SK-N-SH (cell line): ENCODE results near the gene OR4B1. TPM values are rescaled to one million over a fixed set of nuclear protein-coding genes. Genes with fewer than 3 reads are reported as not detected.

Experiments used
- CTCF ChIA-PET: fragments of 300-600, 350-600 bp; formaldehyde crosslinking; extraction: SDS; loops from one replicate; lab custom pipeline; 2021; lab: Yijun Ruan, JAX
- POLR2A ChIA-PET: fragments of 350-600 bp; sonication (Branson Sonifier 250); formaldehyde crosslinking; extraction: SDS; loops from one replicate; lab custom pipeline; 2020; ENCODE audit warnings: antibody characterized with exemption, inconsistent platforms; lab: Yijun Ruan, JAX
- DNase-seq: peaks from one replicate; pipeline ENCODE4 v3.0.0; 2012
- H2AFZ ChIP-seq: fragments of 200-600 bp; sonication (generic); 2 replicates; pipeline ENCODE4 v1.8.1; 2016; ENCODE audit warnings: antibody characterized with exemption, mild to moderate bottlenecking, low read depth
- H3F3A ChIP-seq: fragments of 200-600 bp; sonication (generic); replicated peaks from 2 replicates; pipeline ENCODE3; 2016; ENCODE audit warnings: antibody characterized with exemption, mild to moderate bottlenecking; ENCODE audit not compliant: insufficient read depth
- H3K27ac ChIP-seq, 2 experiments: fragments of 200-500 bp in 1 of 2; fragments of 200-600 bp in 1 of 2; sonication (Bioruptor generic) in 1 of 2; sonication (generic), shearing (Covaris generic) in 1 of 2; 2 replicates each; pipeline versions ENCODE4 v1.5.1 to v1.6.1; 2014 to 2016; ENCODE audit warnings: low read depth in 2 of 2, inconsistent platforms in 1 of 2, low read length in 1 of 2, mild to moderate bottlenecking in 1 of 2, mixed read lengths in 1 of 2
- H3K27me3 ChIP-seq: fragments of 200-600 bp; sonication (generic), shearing (Covaris generic); 2 replicates; pipeline ENCODE4 v1.6.1; 2016; ENCODE audit warnings: mixed run types; ENCODE audit not compliant: insufficient read depth
- H3K36me3 ChIP-seq, 2 experiments: fragments of 200-500 bp in 1 of 2; fragments of 200-600 bp in 1 of 2; sonication (Bioruptor generic) in 1 of 2; sonication (generic) in 1 of 2; replicated peaks in 1 of 2; 2 replicates each; pipeline versions ENCODE3 to v1.5.1; 2014 to 2016; ENCODE audit warnings: low read length in 1 of 2, mild to moderate bottlenecking in 1 of 2; ENCODE audit not compliant: insufficient read depth in 2 of 2, control insufficient read depth in 1 of 2
- H3K4me1 ChIP-seq, 2 experiments: fragments of 200-500 bp in 1 of 2; fragments of 200-600 bp in 1 of 2; sonication (Bioruptor generic) in 1 of 2; sonication (generic), shearing (Covaris generic) in 1 of 2; 2 replicates each; pipeline versions ENCODE4 v1.5.1 to v1.6.1; 2014 to 2016; ENCODE audit warnings: low read depth in 1 of 2, low read length in 1 of 2, mixed run types in 1 of 2; ENCODE audit not compliant: insufficient read depth in 2 of 2, control insufficient read depth in 1 of 2
- H3K4me2 ChIP-seq: fragments of 200-600 bp; sonication (generic), shearing (Covaris generic); 2 replicates; pipeline ENCODE4 v1.6.1; 2017; ENCODE audit warnings: mixed run types
- H3K4me3 ChIP-seq, 2 experiments: fragments of 200-500 bp in 1 of 2; fragments of 200-600 bp in 1 of 2; sonication (Bioruptor generic) in 1 of 2; sonication (generic), shearing (Covaris generic) in 1 of 2; 2 replicates each; pipeline versions ENCODE4 v1.5.1 to v1.8.1; 2014 to 2016; ENCODE audit warnings: low read depth in 2 of 2, inconsistent platforms in 1 of 2, low read length in 1 of 2, mild to moderate bottlenecking in 1 of 2, mixed read lengths in 1 of 2, moderate library complexity in 1 of 2
- H3K79me2 ChIP-seq: fragments of 200-600 bp; sonication (generic); 2 replicates; pipeline ENCODE4 v1.8.1; 2017; ENCODE audit warnings: mild to moderate bottlenecking; ENCODE audit not compliant: insufficient read depth
- H3K9ac ChIP-seq: fragments of 200-600 bp; sonication (generic); 2 replicates; pipeline ENCODE4 v1.6.1; 2017; ENCODE audit warnings: mixed run types
- H3K9me2 ChIP-seq: fragments of 200-600 bp; sonication (generic); 2 replicates; pipeline ENCODE4 v1.6.1; 2017; ENCODE audit warnings: mixed run types
- H3K9me3 ChIP-seq: fragments of 200-600 bp; sonication (generic); 2 replicates; pipeline ENCODE4 v1.6.1; 2017; ENCODE audit warnings: mixed run types, mild to moderate bottlenecking, moderate library complexity
- H4K20me1 ChIP-seq: fragments of 200-600 bp; sonication (generic); 2 replicates; pipeline ENCODE4 v1.6.1; 2017; ENCODE audit warnings: mild to moderate bottlenecking, mixed run types; ENCODE audit not compliant: insufficient read depth
- CHD2 ChIP-seq: fragments of 150-350 bp; IDR thresholded peaks from 2 replicates; pipeline ENCODE4 v1.6.1; 2018; ENCODE audit warnings: low read length; ENCODE audit not compliant: partially characterized antibody
- ELF1 ChIP-seq: IDR thresholded peaks from 2 replicates; pipeline ENCODE4 v1.4.0; 2012
- EP300 ChIP-seq, 2 experiments: IDR thresholded peaks; 2 replicates each; pipeline versions ENCODE4 v1.4.0 to v1.6.1; 2012; ENCODE audit warnings: borderline replicate concordance in 1 of 2, low read depth in 1 of 2, low read length in 1 of 2
- GATA2 ChIP-seq: sonication (generic); formaldehyde crosslinking; IDR thresholded peaks from 2 replicates; pipeline ENCODE4 v1.5.0; 2020; ENCODE audit warnings: mild to moderate bottlenecking, missing genetic modification reagents
- JUND ChIP-seq: IDR thresholded peaks from 2 replicates; pipeline ENCODE4 v1.4.0; 2012
- MAX ChIP-seq: IDR thresholded peaks from 2 replicates; pipeline ENCODE4 v1.4.0; 2012; ENCODE audit warnings: low read depth
- NFIC ChIP-seq: IDR thresholded peaks from 2 replicates; pipeline ENCODE4 v1.4.0; 2012; ENCODE audit warnings: borderline replicate concordance
- RAD21 ChIP-seq: IDR thresholded peaks from 2 replicates; pipeline ENCODE4 v1.6.1; 2012; ENCODE audit warnings: mild to moderate bottlenecking, low read length
- RCOR1 ChIP-seq: fragments of 150-350 bp; IDR thresholded peaks from 2 replicates; pipeline ENCODE4 v1.6.1; 2017; ENCODE audit warnings: antibody characterized with exemption, low read length
- RFX5 ChIP-seq: IDR thresholded peaks from 2 replicates; pipeline ENCODE4 v1.6.1; 2012; ENCODE audit warnings: mild to moderate bottlenecking, improper control_type of control experiment, low read length
- SMC3 ChIP-seq: IDR thresholded peaks from 2 replicates; pipeline ENCODE4 v1.6.1; 2012; ENCODE audit warnings: low read depth, low read length, improper control_type of control experiment
- TAF1 ChIP-seq: IDR thresholded peaks from 2 replicates; pipeline ENCODE4 v1.6.1; 2012; ENCODE audit warnings: low read depth, mild to moderate bottlenecking, low read length, moderate library complexity, borderline replicate concordance
- TCF12 ChIP-seq: IDR thresholded peaks from 2 replicates; pipeline ENCODE4 v1.4.0; 2012
- WGBS: methylation state at CpG from one replicate; pipeline ENCODE4 v1.1.6; 2017; ENCODE audit warnings: low lambda C conversion rate; 5-methylcytosine and 5-hydroxymethylcytosine counted together
- polyA plus RNA-seq, 3 experiments: library from polyadenylated mRNA; depleted of rRNA; stranded (reverse); fragments of >200 nt; gene quantifications; 2 replicates each; pipeline ENCODE4 v1.2.3, GENCODE V29; 2012
- TF ChIP-seq, protein P1 (sequence below): fragments of 200-600 bp; sonication (generic); IDR thresholded peaks from 2 replicates; pipeline ENCODE4 v1.6.1; 2017; ENCODE audit warnings: antibody characterized with exemption, mild to moderate bottlenecking, moderate library complexity
- TF ChIP-seq, protein P2 (sequence below): fragments of 150-350 bp; IDR thresholded peaks from 2 replicates; pipeline ENCODE4 v1.6.1; 2016; ENCODE audit warnings: mild to moderate bottlenecking, low read depth, low read length
- TF ChIP-seq, protein P3 (sequence below): IDR thresholded peaks from 2 replicates; pipeline ENCODE4 v1.6.1; 2012; ENCODE audit warnings: mild to moderate bottlenecking, low read depth, low read length, moderate library complexity

OR4B1 gene
- polyA plus RNA-seq, 1 of the 3 experiments (the other 2 are of a cell fraction): not detected

GRCh38 chr11:48177661-48178060 is 38.9 kb upstream of the OR4B1 start (continued):
- TF ChIP-seq, protein P1, sequence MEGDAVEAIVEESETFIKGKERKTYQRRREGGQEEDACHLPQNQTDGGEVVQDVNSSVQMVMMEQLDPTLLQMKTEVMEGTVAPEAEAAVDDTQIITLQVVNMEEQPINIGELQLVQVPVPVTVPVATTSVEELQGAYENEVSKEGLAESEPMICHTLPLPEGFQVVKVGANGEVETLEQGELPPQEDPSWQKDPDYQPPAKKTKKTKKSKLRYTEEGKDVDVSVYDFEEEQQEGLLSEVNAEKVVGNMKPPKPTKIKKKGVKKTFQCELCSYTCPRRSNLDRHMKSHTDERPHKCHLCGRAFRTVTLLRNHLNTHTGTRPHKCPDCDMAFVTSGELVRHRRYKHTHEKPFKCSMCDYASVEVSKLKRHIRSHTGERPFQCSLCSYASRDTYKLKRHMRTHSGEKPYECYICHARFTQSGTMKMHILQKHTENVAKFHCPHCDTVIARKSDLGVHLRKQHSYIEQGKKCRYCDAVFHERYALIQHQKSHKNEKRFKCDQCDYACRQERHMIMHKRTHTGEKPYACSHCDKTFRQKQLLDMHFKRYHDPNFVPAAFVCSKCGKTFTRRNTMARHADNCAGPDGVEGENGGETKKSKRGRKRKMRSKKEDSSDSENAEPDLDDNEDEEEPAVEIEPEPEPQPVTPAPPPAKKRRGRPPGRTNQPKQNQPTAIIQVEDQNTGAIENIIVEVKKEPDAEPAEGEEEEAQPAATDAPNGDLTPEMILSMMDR: no peak
- TF ChIP-seq EP300 (IDR thresholded peaks at IDR 0.05; ENCODE audit: borderline replicate concordance in 1 of 2, low read depth in 1 of 2, low read length in 1 of 2): no peak
- TF ChIP-seq, all 33 proteins: peak for 0

DNA sequence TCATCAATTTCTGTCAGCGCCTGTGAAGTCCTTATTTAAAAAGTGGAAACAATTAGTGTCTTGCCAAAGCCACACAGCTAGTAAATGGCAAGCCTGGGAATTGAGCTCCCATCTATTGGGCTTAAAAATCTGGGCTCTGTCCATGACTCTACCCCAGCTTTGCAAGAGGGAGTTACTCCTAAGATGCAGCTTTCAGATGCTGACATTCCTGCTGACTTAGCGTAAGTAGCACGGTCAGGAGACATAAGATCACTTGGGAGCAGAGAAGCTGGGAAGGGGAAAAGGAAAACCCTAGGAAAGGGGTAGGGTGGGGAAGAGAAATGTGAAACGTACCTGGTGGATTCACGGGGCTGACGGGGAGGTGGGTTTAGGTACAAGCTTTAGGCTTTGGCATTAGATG is 36.0 kb upstream of the OR4B1 start:
- no peak overlapping the region for H2AFZ ChIP-seq
- no peak overlapping the region for H3K4me3 ChIP-seq
- no peaks in the 10 kb centered on the region for H3K9me2 ChIP-seq
- H3K9me3 ChIP-seq: no peaks in the 10 kb centered on the region
- no peaks in the 10 kb centered on the region for H4K20me1 ChIP-seq
- WGBS: 23% methylated on average over 6 of the region's 6 CpGs
- no peaks in the 10 kb centered on the region for H3F3A ChIP-seq
- DNase-seq: no peak
- POLR2A ChIA-PET: no interaction called here
- peaks cover 6% of the 10 kb centered on the region; the same call in 1 of the 2 replicates for H3K27me3 ChIP-seq
- no peak overlapping the region for H3K9ac ChIP-seq
- no peaks in the 10 kb centered on the region for H3K36me3 ChIP-seq
- H3K79me2 ChIP-seq: no peaks in the 10 kb centered on the region
- CTCF ChIA-PET: no interaction called here
- TF ChIP-seq ELF1: no peak
- no peak for TF ChIP-seq CHD2
- TF ChIP-seq, protein P2, sequence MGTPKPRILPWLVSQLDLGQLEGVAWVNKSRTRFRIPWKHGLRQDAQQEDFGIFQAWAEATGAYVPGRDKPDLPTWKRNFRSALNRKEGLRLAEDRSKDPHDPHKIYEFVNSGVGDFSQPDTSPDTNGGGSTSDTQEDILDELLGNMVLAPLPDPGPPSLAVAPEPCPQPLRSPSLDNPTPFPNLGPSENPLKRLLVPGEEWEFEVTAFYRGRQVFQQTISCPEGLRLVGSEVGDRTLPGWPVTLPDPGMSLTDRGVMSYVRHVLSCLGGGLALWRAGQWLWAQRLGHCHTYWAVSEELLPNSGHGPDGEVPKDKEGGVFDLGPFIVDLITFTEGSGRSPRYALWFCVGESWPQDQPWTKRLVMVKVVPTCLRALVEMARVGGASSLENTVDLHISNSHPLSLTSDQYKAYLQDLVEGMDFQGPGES: no peak
- TF ChIP-seq TAF1: no peak
- no peak for TF ChIP-seq JUND
- no peak overlapping the region for H3K4me2 ChIP-seq
- H3K27ac ChIP-seq: no peak overlapping the region
- H3K4me1 ChIP-seq: no peaks in the 10 kb centered on the region

DNA sequence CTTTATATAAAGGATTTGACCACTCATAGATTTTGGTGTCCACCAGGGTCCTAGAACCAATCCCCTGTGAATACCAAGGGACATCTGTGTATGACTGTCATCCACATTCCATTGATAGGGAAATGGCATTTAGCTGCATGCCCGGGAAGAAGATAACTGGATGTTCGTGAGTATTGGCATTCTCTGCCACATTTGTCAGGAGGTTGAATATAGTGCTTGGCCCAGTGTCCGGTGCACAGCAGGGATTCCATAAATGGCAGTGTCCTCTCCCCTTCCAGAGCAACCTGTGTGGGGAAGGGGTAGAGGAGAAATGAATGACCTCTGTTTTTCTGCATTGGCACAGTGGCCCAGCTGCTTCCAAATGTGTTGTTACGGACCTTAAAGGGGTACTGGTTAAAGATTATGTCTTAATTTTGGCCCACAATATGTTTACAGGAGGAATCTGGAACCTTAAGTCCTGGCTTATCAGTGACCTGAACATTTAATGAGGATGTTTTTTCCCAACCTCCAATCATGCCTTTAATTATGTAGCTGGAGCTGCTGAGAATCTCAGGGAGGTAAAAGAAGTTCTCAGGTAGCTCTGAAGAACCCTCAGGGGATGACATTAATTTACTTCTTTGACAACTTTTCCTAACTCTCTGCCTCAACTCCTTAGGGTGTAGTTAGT is 33.6 kb upstream of the OR4B1 start:
- H3F3A ChIP-seq: no peaks in the 10 kb centered on the region
- TF ChIP-seq NFIC (no peak), TAF1 (no peak), CHD2 (no peak), GATA2 (no peak), RFX5 (no peak), RCOR1 (no peak), MAX (no peak), SMC3 (no peak), RAD21 (no peak), TCF12 (no peak)
- TF ChIP-seq, protein P3, sequence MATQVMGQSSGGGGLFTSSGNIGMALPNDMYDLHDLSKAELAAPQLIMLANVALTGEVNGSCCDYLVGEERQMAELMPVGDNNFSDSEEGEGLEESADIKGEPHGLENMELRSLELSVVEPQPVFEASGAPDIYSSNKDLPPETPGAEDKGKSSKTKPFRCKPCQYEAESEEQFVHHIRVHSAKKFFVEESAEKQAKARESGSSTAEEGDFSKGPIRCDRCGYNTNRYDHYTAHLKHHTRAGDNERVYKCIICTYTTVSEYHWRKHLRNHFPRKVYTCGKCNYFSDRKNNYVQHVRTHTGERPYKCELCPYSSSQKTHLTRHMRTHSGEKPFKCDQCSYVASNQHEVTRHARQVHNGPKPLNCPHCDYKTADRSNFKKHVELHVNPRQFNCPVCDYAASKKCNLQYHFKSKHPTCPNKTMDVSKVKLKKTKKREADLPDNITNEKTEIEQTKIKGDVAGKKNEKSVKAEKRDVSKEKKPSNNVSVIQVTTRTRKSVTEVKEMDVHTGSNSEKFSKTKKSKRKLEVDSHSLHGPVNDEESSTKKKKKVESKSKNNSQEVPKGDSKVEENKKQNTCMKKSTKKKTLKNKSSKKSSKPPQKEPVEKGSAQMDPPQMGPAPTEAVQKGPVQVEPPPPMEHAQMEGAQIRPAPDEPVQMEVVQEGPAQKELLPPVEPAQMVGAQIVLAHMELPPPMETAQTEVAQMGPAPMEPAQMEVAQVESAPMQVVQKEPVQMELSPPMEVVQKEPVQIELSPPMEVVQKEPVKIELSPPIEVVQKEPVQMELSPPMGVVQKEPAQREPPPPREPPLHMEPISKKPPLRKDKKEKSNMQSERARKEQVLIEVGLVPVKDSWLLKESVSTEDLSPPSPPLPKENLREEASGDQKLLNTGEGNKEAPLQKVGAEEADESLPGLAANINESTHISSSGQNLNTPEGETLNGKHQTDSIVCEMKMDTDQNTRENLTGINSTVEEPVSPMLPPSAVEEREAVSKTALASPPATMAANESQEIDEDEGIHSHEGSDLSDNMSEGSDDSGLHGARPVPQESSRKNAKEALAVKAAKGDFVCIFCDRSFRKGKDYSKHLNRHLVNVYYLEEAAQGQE: no peak
- TF ChIP-seq, protein P1: no peak

More for the DNA sequence above, 33.6 kb upstream of the OR4B1 start:
- Histone ChIP-seq H3K4me3 (no peak overlapping the region), H3K9me3 (no peaks in the 10 kb centered on the region), H3K36me3 (no peaks in the 10 kb centered on the region), H3K27ac (no peak overlapping the region), H3K9ac (no peak overlapping the region), H3K4me1 (no peaks in the 10 kb centered on the region), H3K4me2 (no peak overlapping the region), H2AFZ (no peak overlapping the region), H3K27me3 (peaks cover 6% of the 10 kb centered on the region; the same call in 1 of the 2 replicates), H3K79me2 (no peaks in the 10 kb centered on the region), H4K20me1 (no peaks in the 10 kb centered on the region), H3K9me2 (no peaks in the 10 kb centered on the region)
- ChIA-PET POLR2A (no interaction called here), CTCF (interaction anchor here (3.3 kb wide), 1 partner anchor 10 kb away, joined by 18 read pairs; no protein-coding TSS in a partner anchor)
- 3% methylated on average over 4 of the region's 4 CpGs for WGBS
- DNase-seq: no peak
